Measurements from ENCODE around the gene YPEL4.

The YPEL4 gene

GRCh38 chr11:57630171-57630570 is 19.5 kb downstream of the YPEL4 start:
- no peak for DNase-seq

- DNase-seq = no peak
Measured at GRCh38 chr11:57626895-57627294, 22.8 kb downstream of the YPEL4 start.

- no peak for DNase-seq
Measured at GRCh38 chr11:57624864-57625263, 24.8 kb downstream of the YPEL4 start.

GRCh38 chr11:57622263-57622662 is 27.4 kb downstream of the YPEL4 start:
- no peak for DNase-seq

GRCh38 chr11:57620467-57620866 is 29.2 kb downstream of the YPEL4 start:
- DNase-seq = no peak

GRCh38 chr11:57619331-57619730 is 30.4 kb downstream of the YPEL4 start:
- no peak for DNase-seq

- no peak for DNase-seq
Measured at GRCh38 chr11:57618438-57618837, 31.3 kb downstream of the YPEL4 start.

- DNase-seq = no peak
Measured at GRCh38 chr11:57616595-57616994, 33.1 kb downstream of the YPEL4 start.

- DNase-seq = no peak
Measured at GRCh38 chr11:57615308-57615707, 34.4 kb downstream of the YPEL4 start.

GRCh38 chr11:57614234-57614772 is 35.4 kb downstream of the YPEL4 start:
- no peak for DNase-seq

GRCh38 chr11:57610170-57610569 is 39.5 kb downstream of the YPEL4 start:
- DNase-seq = no peak

GRCh38 chr11:57605028-57605420 is 44.7 kb downstream of the YPEL4 start:
- no peak for DNase-seq

- DNase-seq = no peak
Measured at GRCh38 chr11:57604296-57605027, 45.2 kb downstream of the YPEL4 start.

- no peak for DNase-seq
Measured at GRCh38 chr11:57601297-57601696, 48.4 kb downstream of the YPEL4 start.

GRCh38 chr11:57599381-57599780 is 50.3 kb downstream of the YPEL4 start:
- DNase-seq = no peak

- no peak for DNase-seq
Measured at GRCh38 chr11:57598831-57599155, 50.9 kb downstream of the YPEL4 start.

- no peak for DNase-seq
Measured at GRCh38 chr11:57597916-57598830, 51.5 kb downstream of the YPEL4 start.

GRCh38 chr11:57597461-57597915 is 52.2 kb downstream of the YPEL4 start, which contains the start of gene SERPING1:
Gene SERPING1, plus strand, starts transcription at chr11:57597685. Its CDS starts 586 bp downstream, at chr11:57598271.
- DNase-seq = no peak

GRCh38 chr11:57596266-57596885 is 53.3 kb downstream of the YPEL4 start:
- DNase-seq = no peak
